Measurements from ENCODE around the gene SIRPB2.

Gene SIRPB2

DNA sequence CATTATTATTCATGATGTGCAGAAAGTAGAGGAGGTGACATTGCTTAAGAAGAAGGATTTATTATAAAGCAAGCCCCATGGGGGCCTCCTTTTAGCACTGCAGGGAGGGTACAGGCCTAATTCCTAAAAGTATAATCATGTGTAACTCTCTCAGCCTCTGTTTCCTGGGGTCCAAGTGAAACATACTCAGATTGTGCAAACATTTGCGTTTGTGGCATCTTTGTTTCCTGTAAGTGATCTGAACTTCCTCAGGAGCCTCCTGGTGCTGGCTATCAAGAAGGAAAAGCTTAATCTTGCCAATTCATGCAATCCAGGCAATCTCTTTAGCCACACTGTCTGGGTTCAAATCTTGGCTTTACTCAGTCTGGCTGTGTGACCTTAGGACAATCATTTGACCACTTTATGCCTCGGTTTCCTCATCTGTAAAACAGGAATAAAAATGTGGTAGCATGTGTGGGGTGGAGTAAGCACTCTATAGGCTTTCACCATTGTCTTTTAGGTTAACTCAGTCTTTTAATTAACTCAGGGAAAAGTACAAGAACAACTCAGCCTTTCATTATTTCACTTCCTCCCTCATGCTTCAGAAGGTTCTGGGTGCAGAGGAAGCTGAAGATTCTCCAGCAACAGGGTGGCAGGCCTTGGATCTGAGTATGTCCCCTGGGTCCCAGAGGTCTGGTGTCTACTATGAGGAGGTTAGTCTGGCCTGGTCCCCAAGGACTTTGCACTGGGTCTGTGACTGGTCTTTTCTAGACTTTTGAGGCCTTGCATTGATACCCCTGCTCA, 831 bp upstream of the SIRPB2 start:
- TF ChIP-seq, protein P1, sequence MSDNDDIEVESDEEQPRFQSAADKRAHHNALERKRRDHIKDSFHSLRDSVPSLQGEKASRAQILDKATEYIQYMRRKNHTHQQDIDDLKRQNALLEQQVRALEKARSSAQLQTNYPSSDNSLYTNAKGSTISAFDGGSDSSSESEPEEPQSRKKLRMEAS (IDR thresholded peaks at IDR 0.05), result no peak
- TF ChIP-seq TEAD4 (IDR thresholded peaks at IDR 0.05), result no peak
- TF ChIP-seq RAD21 (IDR thresholded peaks at IDR 0.05; ENCODE audit: low read depth), result no peak
- TF ChIP-seq ZBTB7A (IDR thresholded peaks at IDR 0.05; ENCODE audit: low read depth), result no peak
- TF ChIP-seq EGR1 (IDR thresholded peaks at IDR 0.05), result no peak
- TF ChIP-seq TAF1 (IDR thresholded peaks at IDR 0.05; ENCODE audit: low read depth), result no peak
- no peak for TF ChIP-seq TCF12 (IDR thresholded peaks at IDR 0.05; ENCODE audit: low read depth)
- no peak for TF ChIP-seq YY1 (IDR thresholded peaks at IDR 0.05; ENCODE audit: low read depth)
- TF ChIP-seq FOXM1 (IDR thresholded peaks at IDR 0.05; ENCODE audit: borderline replicate concordance, low read depth), result no peak

DNA sequence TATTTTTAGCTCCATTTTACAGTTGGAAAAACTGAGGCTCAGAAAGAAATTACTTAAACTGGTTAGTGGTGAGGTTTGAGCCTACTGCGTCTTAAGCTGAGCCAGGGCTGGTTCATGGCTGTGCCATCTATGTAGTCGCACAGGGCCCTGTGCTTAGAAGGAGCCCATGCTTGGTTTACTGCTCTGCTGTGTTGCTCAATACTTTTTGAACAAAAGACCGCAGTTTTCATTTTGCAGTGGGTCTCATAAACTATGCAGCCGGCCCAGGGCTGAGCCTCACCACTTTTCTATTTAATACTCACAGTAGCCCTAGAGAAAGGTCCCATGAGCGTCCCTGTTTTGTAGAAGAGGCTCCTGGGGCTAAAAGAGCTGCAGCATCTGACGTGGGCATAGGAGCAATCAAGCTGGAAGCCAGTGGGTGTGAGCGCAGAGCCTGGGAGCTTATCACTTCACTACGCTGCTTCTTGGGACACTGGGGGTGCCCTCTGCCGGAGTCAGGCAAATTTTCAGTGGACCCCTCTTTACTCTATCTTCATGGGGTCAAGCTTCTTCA, 501 bp downstream of the SIRPB2 start:
- TF ChIP-seq, protein P1 (IDR thresholded peaks at IDR 0.05), result no peak
- no peak for TF ChIP-seq CEBPB (IDR thresholded peaks at IDR 0.05)
- TF ChIP-seq CREB1 (IDR thresholded peaks at IDR 0.05; ENCODE audit: low read depth), result no peak
- no peak for TF ChIP-seq EGR1 (IDR thresholded peaks at IDR 0.05)
- TF ChIP-seq TAF1 (IDR thresholded peaks at IDR 0.05; ENCODE audit: low read depth), result no peak
- TF ChIP-seq ZBTB7A (IDR thresholded peaks at IDR 0.05; ENCODE audit: low read depth), result no peak
- TF ChIP-seq RAD21 (IDR thresholded peaks at IDR 0.05; ENCODE audit: low read depth), result no peak

DNA sequence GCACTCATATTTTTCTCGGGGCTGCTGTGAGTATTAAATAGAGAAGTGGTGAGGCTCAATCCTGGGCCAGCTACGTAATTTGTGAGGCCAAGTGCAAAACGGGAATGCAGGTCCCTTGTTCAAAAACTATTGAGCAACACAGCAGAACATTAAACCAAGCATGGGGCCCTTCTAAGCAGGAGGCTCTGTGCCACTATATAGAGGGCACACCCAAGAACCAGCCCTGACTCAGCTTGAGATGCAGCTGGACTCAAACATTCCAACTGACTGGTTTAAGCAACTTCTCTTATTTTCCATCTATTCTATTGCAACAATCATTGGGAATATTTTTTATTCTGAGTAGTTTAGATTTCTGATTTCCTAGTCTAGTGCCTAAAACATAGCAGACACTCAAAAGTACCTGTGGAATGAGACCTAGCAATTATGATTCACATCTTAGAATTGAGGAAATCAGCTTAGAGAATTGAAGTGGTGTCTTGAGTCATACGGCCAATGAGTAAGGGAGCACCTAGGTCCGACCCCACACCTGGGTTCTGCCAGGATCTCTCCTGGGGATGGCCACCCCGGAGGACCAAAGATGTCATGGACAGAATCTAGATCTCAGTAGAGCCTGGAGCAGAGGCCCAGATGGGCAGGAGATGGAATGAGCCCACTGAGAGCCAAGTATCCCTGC, 1.3 kb downstream of the SIRPB2 start:
- TF ChIP-seq FOXM1 (IDR thresholded peaks at IDR 0.05; ENCODE audit: borderline replicate concordance, low read depth), result no peak
- TF ChIP-seq, protein P1 (IDR thresholded peaks at IDR 0.05), result no peak
- no peak for TF ChIP-seq EP300 (IDR thresholded peaks at IDR 0.05; ENCODE audit: borderline replicate concordance)
- TF ChIP-seq EGR1 (IDR thresholded peaks at IDR 0.05), result no peak
- TF ChIP-seq, protein P2, sequence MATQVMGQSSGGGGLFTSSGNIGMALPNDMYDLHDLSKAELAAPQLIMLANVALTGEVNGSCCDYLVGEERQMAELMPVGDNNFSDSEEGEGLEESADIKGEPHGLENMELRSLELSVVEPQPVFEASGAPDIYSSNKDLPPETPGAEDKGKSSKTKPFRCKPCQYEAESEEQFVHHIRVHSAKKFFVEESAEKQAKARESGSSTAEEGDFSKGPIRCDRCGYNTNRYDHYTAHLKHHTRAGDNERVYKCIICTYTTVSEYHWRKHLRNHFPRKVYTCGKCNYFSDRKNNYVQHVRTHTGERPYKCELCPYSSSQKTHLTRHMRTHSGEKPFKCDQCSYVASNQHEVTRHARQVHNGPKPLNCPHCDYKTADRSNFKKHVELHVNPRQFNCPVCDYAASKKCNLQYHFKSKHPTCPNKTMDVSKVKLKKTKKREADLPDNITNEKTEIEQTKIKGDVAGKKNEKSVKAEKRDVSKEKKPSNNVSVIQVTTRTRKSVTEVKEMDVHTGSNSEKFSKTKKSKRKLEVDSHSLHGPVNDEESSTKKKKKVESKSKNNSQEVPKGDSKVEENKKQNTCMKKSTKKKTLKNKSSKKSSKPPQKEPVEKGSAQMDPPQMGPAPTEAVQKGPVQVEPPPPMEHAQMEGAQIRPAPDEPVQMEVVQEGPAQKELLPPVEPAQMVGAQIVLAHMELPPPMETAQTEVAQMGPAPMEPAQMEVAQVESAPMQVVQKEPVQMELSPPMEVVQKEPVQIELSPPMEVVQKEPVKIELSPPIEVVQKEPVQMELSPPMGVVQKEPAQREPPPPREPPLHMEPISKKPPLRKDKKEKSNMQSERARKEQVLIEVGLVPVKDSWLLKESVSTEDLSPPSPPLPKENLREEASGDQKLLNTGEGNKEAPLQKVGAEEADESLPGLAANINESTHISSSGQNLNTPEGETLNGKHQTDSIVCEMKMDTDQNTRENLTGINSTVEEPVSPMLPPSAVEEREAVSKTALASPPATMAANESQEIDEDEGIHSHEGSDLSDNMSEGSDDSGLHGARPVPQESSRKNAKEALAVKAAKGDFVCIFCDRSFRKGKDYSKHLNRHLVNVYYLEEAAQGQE (IDR thresholded peaks at IDR 0.05; ENCODE audit: low read depth), result no peak
- no peak for TF ChIP-seq ZBTB7A (IDR thresholded peaks at IDR 0.05; ENCODE audit: low read depth)
- no peak for TF ChIP-seq TCF12 (IDR thresholded peaks at IDR 0.05; ENCODE audit: low read depth)
- no peak for TF ChIP-seq CEBPB (IDR thresholded peaks at IDR 0.05)
- TF ChIP-seq CREB1 (IDR thresholded peaks at IDR 0.05; ENCODE audit: low read depth), result no peak
- TF ChIP-seq, protein P3, sequence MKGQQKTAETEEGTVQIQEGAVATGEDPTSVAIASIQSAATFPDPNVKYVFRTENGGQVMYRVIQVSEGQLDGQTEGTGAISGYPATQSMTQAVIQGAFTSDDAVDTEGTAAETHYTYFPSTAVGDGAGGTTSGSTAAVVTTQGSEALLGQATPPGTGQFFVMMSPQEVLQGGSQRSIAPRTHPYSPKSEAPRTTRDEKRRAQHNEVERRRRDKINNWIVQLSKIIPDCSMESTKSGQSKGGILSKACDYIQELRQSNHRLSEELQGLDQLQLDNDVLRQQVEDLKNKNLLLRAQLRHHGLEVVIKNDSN (IDR thresholded peaks at IDR 0.05), result no peak
- TF ChIP-seq NFIC (IDR thresholded peaks at IDR 0.05), result no peak
- TF ChIP-seq TEAD4 (IDR thresholded peaks at IDR 0.05), result no peak
- TF ChIP-seq YY1 (IDR thresholded peaks at IDR 0.05; ENCODE audit: low read depth), result no peak
- TF ChIP-seq TAF1 (IDR thresholded peaks at IDR 0.05; ENCODE audit: low read depth), result no peak

DNA sequence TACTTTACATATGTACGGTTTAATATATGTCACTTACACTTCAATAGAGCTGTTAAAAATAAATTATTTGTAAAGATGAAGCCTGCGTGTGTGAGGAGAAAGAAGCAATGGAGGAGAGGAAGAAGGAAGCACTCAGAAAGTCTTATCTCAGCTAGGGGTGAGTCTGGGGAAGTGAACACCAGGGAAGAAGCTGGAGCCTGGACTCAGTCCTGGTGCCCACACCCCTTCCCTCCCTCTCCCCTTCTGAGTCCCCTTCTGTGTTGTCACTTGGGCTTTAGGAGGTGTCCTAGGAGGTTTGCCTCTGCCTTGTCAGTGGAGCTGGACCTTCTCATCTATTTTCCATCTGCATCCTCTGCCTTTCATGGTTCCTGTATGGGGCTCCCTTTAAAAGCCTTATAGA, 1.9 kb downstream of the SIRPB2 start:
- TF ChIP-seq, protein P3 (IDR thresholded peaks at IDR 0.05), result no peak
- TF ChIP-seq ZBTB7A (IDR thresholded peaks at IDR 0.05; ENCODE audit: low read depth) (no peak), CREB1 (IDR thresholded peaks at IDR 0.05; ENCODE audit: low read depth) (no peak)

DNA sequence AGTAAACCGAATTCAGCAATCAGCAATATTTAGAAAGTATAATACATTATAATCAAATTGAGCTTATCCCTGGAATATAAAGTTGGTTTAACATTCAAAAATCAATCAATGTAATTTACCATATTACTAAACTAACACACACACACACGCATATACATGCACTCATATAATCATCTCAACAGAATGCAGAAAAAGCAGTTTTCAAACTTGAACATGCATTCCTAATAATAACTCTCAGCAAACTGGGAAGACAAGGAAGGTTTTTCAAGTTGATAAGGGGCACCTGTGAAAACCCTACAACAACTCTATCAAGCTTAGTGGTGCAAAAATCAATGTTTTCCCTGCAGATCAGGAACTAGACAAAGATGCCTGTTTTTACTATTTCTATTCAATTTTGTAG, 4.7 kb downstream of the SIRPB2 start:
- TF ChIP-seq ZBTB7A (IDR thresholded peaks at IDR 0.05; ENCODE audit: low read depth) (no peak), CEBPB (IDR thresholded peaks at IDR 0.05) (no peak), CREB1 (IDR thresholded peaks at IDR 0.05; ENCODE audit: low read depth) (no peak), TEAD4 (IDR thresholded peaks at IDR 0.05) (no peak), TAF1 (IDR thresholded peaks at IDR 0.05; ENCODE audit: low read depth) (no peak), EGR1 (IDR thresholded peaks at IDR 0.05) (no peak), EP300 (IDR thresholded peaks at IDR 0.05; ENCODE audit: borderline replicate concordance) (no peak), RAD21 (IDR thresholded peaks at IDR 0.05; ENCODE audit: low read depth) (no peak), FOXM1 (IDR thresholded peaks at IDR 0.05; ENCODE audit: borderline replicate concordance, low read depth) (no peak), NFIC (IDR thresholded peaks at IDR 0.05) (no peak), YY1 (IDR thresholded peaks at IDR 0.05; ENCODE audit: low read depth) (no peak)
- TF ChIP-seq, protein P2 (IDR thresholded peaks at IDR 0.05; ENCODE audit: low read depth), result no peak
- TF ChIP-seq, protein P3 (IDR thresholded peaks at IDR 0.05), result no peak

All from Ishikawa (cell line).